Coronary artery (tissue), 2 donors: ENCODE results near the gene MED4.

Experiments used
- DNase-seq: peaks from one replicate; pipeline ENCODE4 v3.0.0-alpha.2; 2017; ENCODE audit warnings: low spot score
- H3K27ac ChIP-seq, 2 donors: fragments of 200-600 bp; sonication (generic); one replicate each; pipeline ENCODE4 v1.5.1; 2016 to 2019
- H3K4me3 ChIP-seq: fragments of 200-600 bp; sonication (generic); 2 replicates; pipeline ENCODE4 v1.5.1; 2016; ENCODE audit warnings: mild to moderate bottlenecking, moderate library complexity
- TF ChIP-seq, protein P1 (sequence below): fragments of 200-600 bp; sonication (generic); IDR thresholded peaks from one replicate; pipeline ENCODE4 v1.5.1; 2019; ENCODE audit warnings: antibody characterized with exemption

Gene MED4

DNA sequence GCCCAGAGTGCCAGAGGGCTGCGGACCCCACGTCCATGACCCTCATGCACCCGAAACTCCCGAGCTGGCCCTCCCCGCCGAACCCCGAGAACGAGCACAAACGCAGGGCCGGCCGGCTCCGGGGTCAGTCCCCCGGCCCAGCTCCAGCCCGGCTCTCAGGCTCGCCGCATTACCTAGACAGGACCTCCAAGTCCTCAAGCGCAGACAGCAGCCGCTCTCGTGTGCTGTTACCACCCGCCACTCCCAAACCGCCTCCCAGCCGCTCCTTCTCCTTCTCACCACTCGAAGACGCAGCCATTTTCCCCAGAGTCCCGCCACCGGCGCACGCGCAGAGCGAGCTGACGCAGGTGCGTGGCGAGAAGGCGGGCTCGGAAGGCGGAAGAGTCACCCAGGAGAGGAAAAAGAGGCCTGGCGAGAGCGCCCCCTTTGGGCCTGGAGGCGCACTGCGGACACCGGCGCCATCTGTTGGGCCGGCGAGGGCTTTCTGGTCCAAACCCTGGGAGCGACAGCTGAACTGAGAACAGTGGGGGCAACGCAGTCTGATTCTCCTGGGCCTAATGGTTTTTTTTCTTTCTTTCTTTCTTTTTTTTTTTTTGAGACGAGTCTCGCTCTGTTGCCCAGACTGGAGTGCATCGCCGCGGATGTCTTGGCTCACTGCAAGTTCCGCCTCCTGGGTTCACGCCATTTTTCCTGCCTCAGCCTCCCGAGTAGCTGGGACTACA is at the start of gene MED4:
MED4 (minus strand) TSS at position 324 of the 722 bp plus-strand sequence; CDS start at position 298, 26 bp downstream.
- Histone ChIP-seq H3K4me3 (peak within 1 kb of the TSS; percentile 91), H3K27ac (peak within 1 kb of the TSS; percentile 88 to 94)
- peak; percentile 96 for DNase-seq
- TF ChIP-seq, protein P1, sequence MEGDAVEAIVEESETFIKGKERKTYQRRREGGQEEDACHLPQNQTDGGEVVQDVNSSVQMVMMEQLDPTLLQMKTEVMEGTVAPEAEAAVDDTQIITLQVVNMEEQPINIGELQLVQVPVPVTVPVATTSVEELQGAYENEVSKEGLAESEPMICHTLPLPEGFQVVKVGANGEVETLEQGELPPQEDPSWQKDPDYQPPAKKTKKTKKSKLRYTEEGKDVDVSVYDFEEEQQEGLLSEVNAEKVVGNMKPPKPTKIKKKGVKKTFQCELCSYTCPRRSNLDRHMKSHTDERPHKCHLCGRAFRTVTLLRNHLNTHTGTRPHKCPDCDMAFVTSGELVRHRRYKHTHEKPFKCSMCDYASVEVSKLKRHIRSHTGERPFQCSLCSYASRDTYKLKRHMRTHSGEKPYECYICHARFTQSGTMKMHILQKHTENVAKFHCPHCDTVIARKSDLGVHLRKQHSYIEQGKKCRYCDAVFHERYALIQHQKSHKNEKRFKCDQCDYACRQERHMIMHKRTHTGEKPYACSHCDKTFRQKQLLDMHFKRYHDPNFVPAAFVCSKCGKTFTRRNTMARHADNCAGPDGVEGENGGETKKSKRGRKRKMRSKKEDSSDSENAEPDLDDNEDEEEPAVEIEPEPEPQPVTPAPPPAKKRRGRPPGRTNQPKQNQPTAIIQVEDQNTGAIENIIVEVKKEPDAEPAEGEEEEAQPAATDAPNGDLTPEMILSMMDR: peak; percentile 97

GRCh38 chr13:48144413-48145035 is 49.6 kb upstream of the MED4 start:
- peak overlapping the region; percentile 56 to 89 for H3K27ac ChIP-seq
- no peak for DNase-seq
- TF ChIP-seq, protein P1: no peak
- no peak overlapping the region for H3K4me3 ChIP-seq

GRCh38 chr13:48142436-48142835 is 47.5 kb upstream of the MED4 start:
- Histone ChIP-seq H3K27ac (no peak overlapping the region), H3K4me3 (no peak overlapping the region)
- DNase-seq: no peak
- TF ChIP-seq, protein P1: no peak

DNA sequence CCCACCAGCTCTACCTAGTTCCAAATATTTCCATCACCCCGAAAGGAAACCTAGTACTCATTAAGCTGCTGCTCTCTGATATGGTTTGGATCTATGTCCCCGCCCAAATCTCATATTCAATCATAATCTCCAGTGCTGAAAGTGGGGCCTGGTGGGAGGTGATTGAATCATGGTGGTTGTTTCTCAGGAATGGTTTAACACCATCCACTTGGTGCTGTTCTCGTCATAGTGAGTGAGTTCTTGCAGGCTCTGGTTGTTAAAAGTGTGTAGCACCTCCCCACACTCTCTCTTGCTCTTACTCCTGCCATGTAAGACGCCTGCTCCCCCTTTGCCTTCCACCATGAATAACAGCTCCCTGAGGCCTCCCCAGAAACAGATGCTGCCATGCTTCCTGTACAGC is 43.4 kb upstream of the MED4 start:
- no peak for DNase-seq
- no peak overlapping the region for H3K27ac ChIP-seq
- no peak overlapping the region for H3K4me3 ChIP-seq
- TF ChIP-seq, protein P1: no peak

DNA sequence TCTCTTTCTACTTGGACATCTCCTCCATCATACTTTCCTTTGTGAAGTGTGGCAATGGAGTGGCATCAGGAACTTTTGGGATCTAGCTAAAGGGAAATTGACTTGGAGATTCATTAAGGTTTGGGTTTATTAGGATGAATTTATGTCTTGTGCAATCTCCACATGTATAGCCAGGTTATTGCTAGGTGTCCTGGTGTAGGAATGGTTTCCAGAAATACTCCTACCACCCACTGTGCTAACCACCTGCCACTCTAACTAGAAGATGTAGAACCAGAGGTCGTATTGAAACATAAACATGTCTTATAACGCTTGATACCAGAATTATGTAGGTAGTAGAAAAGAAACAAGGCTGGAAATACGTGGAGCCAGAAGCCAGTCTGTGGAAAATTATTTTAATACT is 38.1 kb upstream of the MED4 start:
- TF ChIP-seq, protein P1: no peak
- DNase-seq: no peak
- H3K4me3 ChIP-seq: no peak overlapping the region
- H3K27ac ChIP-seq: no peak overlapping the region

DNA sequence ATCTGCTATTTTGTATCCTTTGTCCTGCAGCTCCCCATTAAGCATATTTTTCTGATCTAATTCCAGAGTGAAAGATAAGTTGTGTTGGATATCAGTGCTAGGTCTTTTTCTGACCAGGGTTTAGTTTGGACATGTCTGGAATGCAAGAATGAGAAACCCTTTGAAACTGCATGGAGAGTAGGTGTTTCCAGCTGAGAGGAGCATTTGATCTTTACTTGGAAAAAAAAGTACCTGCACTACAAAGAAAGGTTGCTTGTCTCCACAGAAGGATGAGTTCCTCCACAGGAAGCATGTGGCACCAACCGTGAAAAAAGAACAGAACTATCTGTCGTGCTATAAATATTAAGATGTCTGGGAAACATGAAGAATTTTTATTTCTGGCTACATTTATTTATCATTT is 36.6 kb upstream of the MED4 start:
- no peak overlapping the region for H3K27ac ChIP-seq
- no peak overlapping the region for H3K4me3 ChIP-seq
- no peak for DNase-seq
- TF ChIP-seq, protein P1: no peak
